Karpas-422 (cell line): Measurements from ENCODE around the gene FGF19. TPM values are rescaled to one million over a fixed set of nuclear protein-coding genes. Genes with fewer than 3 reads are reported as not detected.
"Not testable (repeated sequence)": the region's sequence is repeated elsewhere in the genome, so short reads cannot be mapped to it uniquely, and the experiment has no call there.

Experiments
- DNase-seq: peaks from one replicate; pipeline ENCODE4 v3.0.0-alpha.2; 2015
- H2AFZ ChIP-seq: fragments of 200-600 bp; sonication (generic); 2 replicates; pipeline ENCODE4 v1.6.1; 2014; ENCODE audit warnings: antibody characterized with exemption, low read length, mixed read lengths
- H3K27ac ChIP-seq: fragments of 200-600 bp; sonication (generic); 2 replicates; pipeline ENCODE4 v1.5.1; 2014; ENCODE audit warnings: mild to moderate bottlenecking, low read length, moderate library complexity
- H3K27me3 ChIP-seq: fragments of 200-600 bp; sonication (generic); 2 replicates; pipeline ENCODE4 v1.6.1; 2014; ENCODE audit warnings: low read length, mixed read lengths
- H3K36me3 ChIP-seq: fragments of 200-600 bp; sonication (generic); 2 replicates; pipeline ENCODE4 v1.6.1; 2014; ENCODE audit warnings: low read length, mixed read lengths; ENCODE audit not compliant: insufficient read depth
- H3K4me1 ChIP-seq: fragments of 200-600 bp; sonication (generic); 2 replicates; pipeline ENCODE4 v1.6.1; 2014; ENCODE audit warnings: mild to moderate bottlenecking, low read length, mixed read lengths
- H3K4me2 ChIP-seq: fragments of 200-600 bp; sonication (generic); 2 replicates; pipeline ENCODE4 v1.6.1; 2014; ENCODE audit warnings: low read length, low read depth, mild to moderate bottlenecking; ENCODE audit not compliant: poor library complexity, severe bottlenecking
- H3K4me3 ChIP-seq: fragments of 200-600 bp; sonication (generic); 2 replicates; pipeline ENCODE4 v1.5.1; 2014; ENCODE audit warnings: mild to moderate bottlenecking, antibody characterized with exemption, low read length, mixed read lengths
- H3K79me2 ChIP-seq: fragments of 200-600 bp; sonication (generic); 2 replicates; pipeline ENCODE4 v1.6.1; 2014; ENCODE audit warnings: mild to moderate bottlenecking, low read length, mixed read lengths
- H3K9ac ChIP-seq: fragments of 200-600 bp; sonication (generic); 2 replicates; pipeline ENCODE4 v1.6.0; 2014; ENCODE audit warnings: low read length
- H3K9me2 ChIP-seq: fragments of 200-600 bp; sonication (generic), shearing (Covaris generic); replicated peaks from 2 replicates; pipeline ENCODE4 v1.6.0; 2014; ENCODE audit warnings: mild to moderate bottlenecking, low read length, moderate library complexity; ENCODE audit not compliant: insufficient read depth
- H3K9me3 ChIP-seq: fragments of 300-700, 200-600 bp; sonication (generic); 2 replicates; pipeline ENCODE4 v1.6.1; 2014; ENCODE audit warnings: low read length, mixed read lengths
- H4K20me1 ChIP-seq: fragments of 200-600 bp; sonication (generic); 2 replicates; pipeline ENCODE4 v1.6.1; 2014; ENCODE audit warnings: mild to moderate bottlenecking, antibody characterized with exemption, low read length, low read depth; ENCODE audit not compliant: insufficient read depth
- total RNA-seq: library from RNA; depleted of rRNA; stranded (reverse); fragments of >200 nt; shearing (Covaris generic); gene quantifications from 2 replicates; pipeline ENCODE4 v1.2.3, GENCODE V29; 2014; ENCODE audit warnings: low replicate concordance

FGF19 gene
- total RNA-seq, 1 experiment from 2014 or later: not detected

- Histone ChIP-seq H3K4me2 (no peak overlapping the region), H3K9me2 (no peaks in the 10 kb centered on the region), H3K27ac (no peak overlapping the region), H3K36me3 (no peaks in the 10 kb centered on the region), H4K20me1 (peaks cover 3% of the 10 kb centered on the region; the same call in 1 of the 2 replicates), H3K9ac (no peak overlapping the region), H3K27me3 (no peaks in the 10 kb centered on the region), H3K4me3 (no peak overlapping the region), H2AFZ (no peak overlapping the region), H3K9me3 (no peaks in the 10 kb centered on the region), H3K4me1 (peaks cover 7% of the 10 kb centered on the region), H3K79me2 (no peaks in the 10 kb centered on the region)
- no peak for DNase-seq
These were observed 6.9 kb downstream of the FGF19 start for GRCh38 chr11:69696749-69697468.

GRCh38 chr11:69695995-69696394, 7.8 kb downstream of the FGF19 start:
- not testable (repeated sequence) for H3K9me3 ChIP-seq, H3K9me2 ChIP-seq, DNase-seq, H4K20me1 ChIP-seq, H3K36me3 ChIP-seq, H3K4me1 ChIP-seq, H2AFZ ChIP-seq, H3K4me3 ChIP-seq, H3K27ac ChIP-seq, H3K79me2 ChIP-seq, H3K9ac ChIP-seq, H3K4me2 ChIP-seq, H3K27me3 ChIP-seq

GRCh38 chr11:69695581-69695980, 8.2 kb downstream of the FGF19 start:
- no peak overlapping the region for H3K27ac ChIP-seq
- no peaks in the 10 kb centered on the region for H3K27me3 ChIP-seq
- DNase-seq: no peak
- H3K79me2 ChIP-seq: no peaks in the 10 kb centered on the region
- H3K36me3 ChIP-seq: no peaks in the 10 kb centered on the region
- no peak overlapping the region for H3K4me2 ChIP-seq
- no peak overlapping the region for H3K9ac ChIP-seq
- H2AFZ ChIP-seq: no peak overlapping the region
- H3K9me3 ChIP-seq: no peaks in the 10 kb centered on the region
- no peak overlapping the region for H3K4me3 ChIP-seq
- H4K20me1 ChIP-seq: peaks cover 3% of the 10 kb centered on the region; the same call in 1 of the 2 replicates
- no peaks in the 10 kb centered on the region for H3K9me2 ChIP-seq
- peaks cover 7% of the 10 kb centered on the region for H3K4me1 ChIP-seq

- no peak overlapping the region for H3K9ac ChIP-seq
- H3K4me3 ChIP-seq: no peak overlapping the region
- H3K27me3 ChIP-seq: no peaks in the 10 kb centered on the region
- peaks cover 7% of the 10 kb centered on the region for H3K4me1 ChIP-seq
- H3K79me2 ChIP-seq: no peaks in the 10 kb centered on the region
- no peaks in the 10 kb centered on the region for H3K36me3 ChIP-seq
- peaks cover 3% of the 10 kb centered on the region; the same call in 1 of the 2 replicates for H4K20me1 ChIP-seq
- no peaks in the 10 kb centered on the region for H3K9me2 ChIP-seq
- H3K4me2 ChIP-seq: no peak overlapping the region
- H2AFZ ChIP-seq: no peak overlapping the region
- no peak for DNase-seq
- no peaks in the 10 kb centered on the region for H3K9me3 ChIP-seq
- H3K27ac ChIP-seq: no peak overlapping the region
These were observed 9.0 kb downstream of the FGF19 start for GRCh38 chr11:69694781-69695180.

- Histone ChIP-seq H3K9me3 (no peaks in the 10 kb centered on the region), H2AFZ (no peak overlapping the region)
- no peak for DNase-seq
These were observed 11.4 kb downstream of the FGF19 start for GRCh38 chr11:69692422-69692821.

GRCh38 chr11:69691463-69691862, 12.4 kb downstream of the FGF19 start:
- Histone ChIP-seq H3K4me2 (no peak overlapping the region), H2AFZ (no peak overlapping the region)
- DNase-seq: no peak

More at GRCh38 chr11:69692422-69692821, 11.4 kb downstream of the FGF19 start:
- Histone ChIP-seq H3K9ac (no peak overlapping the region), H3K79me2 (no peaks in the 10 kb centered on the region), H3K27me3 (no peaks in the 10 kb centered on the region), H3K4me3 (no peak overlapping the region), H3K27ac (no peak overlapping the region), H3K4me1 (no peaks in the 10 kb centered on the region), H3K9me2 (no peaks in the 10 kb centered on the region), H4K20me1 (no peaks in the 10 kb centered on the region), H3K36me3 (no peaks in the 10 kb centered on the region), H3K4me2 (no peak overlapping the region)

GRCh38 chr11:69689484-69690319, 14.1 kb downstream of the FGF19 start:
- H2AFZ ChIP-seq: no peak overlapping the region
- H3K36me3 ChIP-seq: no peaks in the 10 kb centered on the region
- H3K9ac ChIP-seq: no peak overlapping the region
- no peaks in the 10 kb centered on the region for H3K9me2 ChIP-seq
- DNase-seq: no peak
- no peaks in the 10 kb centered on the region for H4K20me1 ChIP-seq
- no peak overlapping the region for H3K4me2 ChIP-seq
- no peaks in the 10 kb centered on the region for H3K9me3 ChIP-seq
- no peak overlapping the region for H3K27ac ChIP-seq
- no peak overlapping the region for H3K4me3 ChIP-seq
- H3K79me2 ChIP-seq: no peaks in the 10 kb centered on the region
- no peaks in the 10 kb centered on the region for H3K27me3 ChIP-seq
- H3K4me1 ChIP-seq: no peaks in the 10 kb centered on the region

More at GRCh38 chr11:69691463-69691862, 12.4 kb downstream of the FGF19 start:
- no peaks in the 10 kb centered on the region for H3K9me3 ChIP-seq
- H3K4me1 ChIP-seq: no peaks in the 10 kb centered on the region
- H4K20me1 ChIP-seq: no peaks in the 10 kb centered on the region
- no peak overlapping the region for H3K9ac ChIP-seq
- H3K79me2 ChIP-seq: no peaks in the 10 kb centered on the region
- H3K9me2 ChIP-seq: no peaks in the 10 kb centered on the region
- H3K27me3 ChIP-seq: no peaks in the 10 kb centered on the region
- no peak overlapping the region for H3K4me3 ChIP-seq
- H3K27ac ChIP-seq: no peak overlapping the region
- no peaks in the 10 kb centered on the region for H3K36me3 ChIP-seq

- not testable (repeated sequence) for H3K9ac ChIP-seq, H3K27ac ChIP-seq, H3K27me3 ChIP-seq, H3K9me2 ChIP-seq, DNase-seq, H3K4me1 ChIP-seq, H3K79me2 ChIP-seq, H4K20me1 ChIP-seq, H3K4me3 ChIP-seq, H3K9me3 ChIP-seq, H3K4me2 ChIP-seq, H3K36me3 ChIP-seq, H2AFZ ChIP-seq
These were observed 15.7 kb downstream of the FGF19 start for GRCh38 chr11:69687969-69688771.
